Head of caudate nucleus (tissue), 42 donors: Measurements from ENCODE around the gene EIF1AD.

Source experiments
- DNase-seq, 42 donors: peaks; one replicate each; pipeline versions ENCODE4 v3.0.0 to v3.0.0-alpha.2; 2020 to 2021; ENCODE audit warnings: mixed read lengths in 7 of 42
- intact Hi-C: fragments of 100-400 bp; cut with DNase I; formaldehyde crosslinking; loops from one replicate; pipeline ENCODE4 v1.15.0; 2022

The EIF1AD gene

DNA sequence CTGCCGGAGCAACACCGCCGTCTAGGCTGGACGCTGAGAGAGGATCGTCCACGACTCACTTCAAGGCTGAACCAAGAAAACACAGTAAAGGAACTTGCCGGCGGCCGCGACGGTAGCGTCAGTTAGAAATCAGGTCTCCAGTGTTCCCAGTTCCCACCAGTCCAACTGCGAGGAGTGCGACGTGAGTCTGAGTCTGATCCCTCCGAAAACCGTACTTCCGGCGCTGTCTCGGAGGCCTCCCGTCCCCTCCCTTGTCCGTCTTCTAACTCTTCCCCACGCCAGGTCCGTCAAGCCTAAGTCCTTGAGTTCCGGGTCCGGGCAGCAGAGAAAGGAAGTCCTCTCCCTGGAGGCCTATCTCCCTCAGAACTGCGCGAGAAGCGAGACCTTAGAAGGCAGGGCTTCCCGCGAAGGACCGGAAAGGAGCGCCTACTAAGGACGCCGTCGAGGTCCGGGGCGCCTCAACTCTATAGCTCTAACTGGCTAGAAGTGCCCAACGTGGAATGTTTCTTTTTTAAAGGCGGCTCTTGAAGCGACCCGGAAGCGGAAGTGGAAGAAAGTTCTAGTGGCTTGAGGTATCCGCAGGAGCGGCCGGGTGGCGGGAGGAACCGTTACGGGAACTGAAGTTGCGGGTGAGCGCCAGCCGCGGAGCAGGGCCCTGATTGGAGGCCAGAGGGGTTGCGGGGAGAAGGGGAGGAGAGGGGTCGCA lies at the start of gene EIF1AD, which contains the start of gene BANF1:
Gene EIF1AD, minus strand, starts transcription at position 216 of the 706 bp plus-strand sequence. CDS start 1,768 bp downstream, outside the sequence.
Gene BANF1, plus strand, starts transcription at position 562 of the 706 bp plus-strand sequence. CDS start 748 bp downstream, outside the sequence.
- intact Hi-C loops = loop anchor here (1.0 kb wide), 2 partner anchors 41 to 50 kb away; partner anchors contain the start of genes SART1 and SF3B2
- peak; percentile 85 to 99 (median 96) for DNase-seq

DNA sequence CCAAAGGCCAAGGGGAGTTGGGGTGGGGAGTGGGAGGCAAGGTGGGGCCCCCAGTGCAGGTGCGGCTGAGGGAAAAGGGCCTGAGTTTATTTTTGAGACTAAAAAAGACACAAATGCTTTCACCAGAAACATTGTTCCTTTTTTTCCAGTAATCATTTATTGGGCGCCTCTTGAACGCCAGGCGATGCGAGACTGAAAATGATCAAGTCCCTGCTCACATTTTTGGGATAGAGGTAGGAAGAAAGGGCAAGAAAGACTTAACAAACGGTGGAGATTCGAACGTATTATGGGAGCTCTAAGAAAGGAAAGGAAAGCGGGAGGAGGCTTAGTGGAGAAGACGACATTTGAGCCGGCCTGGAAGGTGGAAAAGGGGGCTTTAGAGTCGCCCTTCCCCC lies 49.4 kb upstream of the EIF1AD start:
- intact Hi-C loops = no loop called here
- DNase-seq = no peak

DNA sequence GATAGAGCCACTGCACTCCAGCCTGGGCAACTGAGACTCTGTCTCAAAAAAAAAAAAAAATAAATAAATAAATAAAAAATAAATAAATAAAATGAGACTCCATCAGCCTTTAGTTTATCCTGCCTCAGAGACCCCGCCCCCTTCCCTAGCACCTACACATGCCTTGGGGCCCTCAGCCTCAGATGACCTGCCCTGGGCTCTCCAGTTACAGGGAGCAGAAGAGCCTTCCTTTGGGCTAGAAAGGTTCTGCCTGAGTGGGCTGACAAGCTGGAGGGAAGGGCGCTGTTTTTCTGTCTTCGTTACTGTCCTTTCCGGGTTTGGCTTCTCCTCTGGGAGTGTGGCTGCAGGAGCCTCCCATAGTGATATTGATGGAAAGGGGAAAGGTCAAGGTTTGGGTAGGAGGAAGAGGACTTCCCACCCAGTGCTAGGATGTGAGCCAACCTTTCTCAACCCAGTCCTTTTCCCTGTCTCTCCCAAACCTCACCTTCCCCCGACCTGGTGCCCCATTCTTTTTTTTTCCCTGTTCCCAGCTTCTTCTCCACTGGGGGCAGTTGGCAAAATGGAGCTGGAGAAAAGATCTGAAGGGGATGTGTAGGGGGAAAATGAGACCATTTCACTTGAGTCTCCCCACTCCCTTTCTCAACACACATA lies 48.7 kb upstream of the EIF1AD start:
- DNase-seq = no peak
- intact Hi-C loops = no loop called here

DNA sequence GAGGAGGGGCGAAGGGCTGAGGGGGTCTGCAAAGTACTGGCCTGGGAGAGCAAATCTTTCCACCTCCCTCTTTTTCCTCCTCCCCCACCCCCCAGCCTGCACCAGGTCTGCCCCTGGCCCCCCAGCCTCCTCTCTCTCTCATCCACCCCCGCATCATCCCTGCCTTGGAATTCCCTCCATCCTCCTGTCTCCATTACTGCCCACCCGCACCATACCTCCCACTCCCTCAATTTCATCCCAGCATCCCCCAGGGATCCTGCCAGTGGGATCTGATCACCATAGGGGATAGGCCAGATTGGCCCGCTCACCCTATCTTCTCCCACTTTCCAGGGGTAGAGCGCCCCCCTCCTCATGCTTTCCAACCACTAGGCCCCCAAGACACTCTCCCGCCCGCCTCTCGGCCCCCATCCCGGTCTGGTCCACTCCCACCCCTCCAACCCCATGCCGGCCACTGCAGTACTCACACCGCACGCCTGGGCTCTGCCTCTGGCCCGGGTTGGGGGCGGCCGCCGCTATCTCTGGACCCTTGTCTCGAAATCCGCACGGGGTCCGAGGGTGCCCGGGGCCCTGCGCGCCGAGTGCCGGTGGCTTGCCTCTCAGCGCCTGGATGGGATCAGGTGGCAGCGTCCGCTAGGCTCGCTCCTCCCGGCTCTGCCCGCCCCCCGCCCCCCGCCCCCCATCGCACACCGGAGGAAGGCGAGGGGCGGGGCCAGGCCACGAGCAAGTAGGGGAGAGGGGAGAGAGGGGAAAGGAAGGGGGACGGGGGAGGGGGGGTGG lies 46.8 kb upstream of the EIF1AD start, which contains the start of gene GAL3ST3:
Gene GAL3ST3, minus strand, starts transcription at position 615 of the 777 bp plus-strand sequence. CDS start 3,746 bp downstream, outside the sequence.
- peak in 21 of 42 donors; percentile 8 to 63 (median 43) for DNase-seq
- intact Hi-C loops = no loop called here

GRCh38 chr11:66047541-66048365 lies 45.8 kb upstream of the EIF1AD start:
- DNase-seq = peak in 3 of 42 donors; percentile 10 to 26 (median 18)
- intact Hi-C loops = no loop called here

DNA sequence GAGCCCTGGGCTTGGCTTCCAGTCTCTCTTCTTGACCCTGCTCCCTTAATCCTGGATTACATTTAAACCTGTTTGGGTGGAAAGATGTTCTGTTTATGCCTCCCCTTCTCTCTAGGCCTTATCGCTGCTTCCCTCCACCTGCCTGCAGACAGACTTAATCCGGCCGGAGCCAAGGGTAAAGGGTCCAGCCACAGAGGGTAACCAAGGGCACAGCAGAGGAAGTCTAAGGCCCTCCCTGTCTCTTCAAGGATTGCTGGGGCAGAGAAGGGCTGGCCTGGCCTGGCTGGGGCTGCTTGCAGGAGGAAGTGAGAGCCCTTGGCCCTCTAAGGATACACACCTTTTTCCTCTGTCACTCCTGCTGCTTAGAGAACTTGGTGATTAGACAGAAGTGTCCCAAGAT lies 44.9 kb upstream of the EIF1AD start:
- no peak for DNase-seq
- intact Hi-C loops = no loop called here

GRCh38 chr11:66045177-66045639 lies 43.3 kb upstream of the EIF1AD start:
- peak; percentile 57 to 94 (median 86) for DNase-seq
- intact Hi-C loops = no loop called here

DNA sequence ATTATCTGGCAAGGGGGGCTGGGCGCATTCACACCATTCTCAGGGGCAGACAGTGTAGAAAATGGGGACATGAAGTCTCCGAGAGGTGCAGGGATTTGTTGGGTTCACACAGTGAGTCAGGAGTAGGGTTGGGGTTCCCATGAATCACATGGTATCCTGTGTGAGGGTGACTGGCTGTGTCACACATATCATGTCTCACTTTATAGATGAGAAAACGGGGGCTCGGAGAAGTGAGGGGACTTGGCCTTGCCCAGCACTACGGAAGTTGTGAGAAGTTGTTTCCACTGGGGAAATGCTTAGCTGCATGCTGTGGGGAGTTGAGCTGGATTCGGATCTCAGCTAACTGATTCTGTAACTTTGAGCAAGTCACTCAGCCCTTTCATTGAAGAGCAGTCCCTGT lies 42.8 kb upstream of the EIF1AD start:
- DNase-seq = no peak
- intact Hi-C loops = no loop called here

DNA sequence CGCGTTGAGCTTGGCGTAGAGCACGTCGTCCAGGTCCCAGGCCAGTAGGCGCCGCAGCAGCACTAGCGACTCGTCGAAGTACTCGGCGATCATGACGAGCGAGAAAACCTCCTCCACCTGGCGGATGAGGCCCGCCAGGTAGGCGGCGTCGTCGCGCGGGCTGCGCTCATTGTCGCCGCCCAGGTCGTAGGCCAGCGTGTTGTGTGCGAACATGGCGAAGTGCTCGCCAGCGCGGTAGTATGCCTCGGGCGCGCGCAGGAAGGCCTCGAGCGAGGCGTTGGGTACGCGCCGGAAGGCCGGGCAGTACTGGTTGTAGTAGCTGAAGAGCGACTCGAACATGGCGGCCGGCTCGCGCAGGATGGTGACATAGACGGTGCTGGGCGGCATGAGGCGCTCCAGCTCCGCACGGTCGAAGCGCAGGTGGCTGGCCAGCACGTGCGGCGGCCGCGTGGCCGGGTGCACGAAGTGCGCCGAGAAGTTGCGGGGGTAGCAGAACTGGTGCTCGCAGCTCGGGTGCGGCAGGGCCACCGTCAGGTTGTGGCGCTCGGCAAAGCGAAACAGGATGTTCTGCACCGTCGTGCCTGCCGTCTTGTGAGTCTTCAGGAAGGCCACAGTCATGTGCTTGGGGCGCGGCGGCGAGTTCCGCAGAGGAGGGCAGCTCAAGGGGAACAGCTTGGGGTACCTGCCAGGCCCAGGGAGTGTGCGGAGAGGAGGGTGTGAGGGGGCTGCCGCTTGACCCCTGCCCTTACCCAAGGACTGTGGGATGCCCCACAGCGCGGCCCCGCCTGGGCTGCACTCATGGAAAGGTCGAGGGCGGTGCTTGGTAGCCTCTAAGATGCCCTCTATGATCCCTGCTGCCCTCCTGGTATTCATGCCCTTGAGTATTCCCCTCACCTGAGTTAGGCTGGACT lies 41.3 kb upstream of the EIF1AD start:
- intact Hi-C loops = no loop called here
- DNase-seq = no peak

DNA sequence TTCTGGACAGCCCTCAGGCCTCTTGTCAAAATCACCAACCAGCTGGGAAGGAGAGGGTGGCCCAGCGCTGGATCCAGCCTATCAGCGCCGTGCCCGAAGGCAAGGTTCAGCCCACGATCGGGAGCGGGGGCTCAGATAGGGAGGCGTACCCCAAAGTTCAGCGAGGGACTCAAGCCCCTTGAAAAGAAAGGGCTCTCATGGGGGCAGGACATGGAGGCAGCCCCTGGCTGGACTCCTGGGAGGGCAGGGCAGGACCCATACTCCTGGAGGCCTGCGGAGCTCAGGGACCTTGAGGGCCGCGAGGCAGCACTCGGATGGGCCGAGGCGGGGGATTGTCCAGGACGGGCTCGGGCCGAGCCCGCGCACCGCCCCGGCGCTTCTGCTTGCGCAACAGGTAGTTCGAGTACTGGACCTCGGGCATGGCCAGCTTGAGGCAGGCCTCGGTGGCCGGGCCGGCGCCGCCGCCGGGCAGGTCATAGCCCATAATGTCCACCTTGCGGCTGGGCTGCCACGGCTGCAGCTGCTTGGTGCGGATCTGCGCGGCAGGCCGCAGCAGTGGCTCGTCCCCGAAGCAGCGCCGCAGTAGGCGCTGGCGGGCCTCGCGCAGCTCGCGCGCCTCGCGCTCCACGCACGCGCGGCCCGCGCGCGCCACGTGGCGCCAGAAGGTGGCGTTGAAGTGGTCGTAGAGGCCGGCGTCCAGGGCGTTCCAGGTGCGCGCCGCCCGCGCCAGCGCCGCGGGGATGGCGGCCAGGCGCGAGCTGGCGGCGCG lies 40.5 kb upstream of the EIF1AD start:
- DNase-seq = no peak
- intact Hi-C loops = no loop called here

DNA sequence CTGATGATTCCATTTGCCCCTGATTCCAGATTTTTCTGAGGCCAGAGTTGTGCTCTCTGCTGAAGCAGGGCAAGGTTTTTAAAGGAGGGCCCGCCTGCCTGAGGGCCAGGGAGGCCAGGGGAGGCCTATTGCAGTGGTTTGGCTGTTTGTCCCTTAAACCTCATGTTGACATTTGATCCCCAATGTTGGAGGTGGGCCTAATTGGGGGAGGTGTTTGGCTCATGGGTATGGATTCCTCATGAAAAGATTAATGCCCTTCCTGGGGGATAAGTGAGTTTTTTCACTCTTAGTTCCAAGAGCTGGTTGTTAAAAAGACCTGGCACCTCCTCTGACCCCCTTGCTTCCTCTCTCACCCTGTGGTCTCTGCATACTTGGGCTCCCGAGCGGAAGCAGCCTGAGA lies 37.8 kb upstream of the EIF1AD start:
- intact Hi-C loops = no loop called here
- DNase-seq = no peak

DNA sequence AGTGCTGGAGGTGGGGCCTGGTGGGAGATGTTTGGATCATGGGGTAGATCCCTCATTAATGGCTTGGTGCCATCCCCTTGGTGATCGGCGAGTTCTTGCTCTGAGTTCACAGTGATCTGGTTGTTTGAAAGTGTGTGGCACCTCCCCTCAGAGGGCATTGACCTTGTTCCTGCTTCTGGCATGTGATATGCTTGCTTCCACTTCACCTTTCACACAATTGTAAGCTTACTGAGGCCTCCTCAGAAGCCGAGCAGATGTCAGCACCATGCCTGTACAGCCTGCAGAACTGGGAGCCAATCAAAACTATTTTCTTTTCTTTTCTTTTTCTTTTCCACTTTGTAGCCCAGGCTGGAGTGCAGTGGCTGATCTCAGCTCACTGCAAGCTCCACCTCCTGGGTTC lies 35.4 kb upstream of the EIF1AD start:
- DNase-seq = no peak
- intact Hi-C loops = no loop called here

GRCh38 chr11:66036334-66036710 lies 34.4 kb upstream of the EIF1AD start:
- intact Hi-C loops = no loop called here
- no peak for DNase-seq

DNA sequence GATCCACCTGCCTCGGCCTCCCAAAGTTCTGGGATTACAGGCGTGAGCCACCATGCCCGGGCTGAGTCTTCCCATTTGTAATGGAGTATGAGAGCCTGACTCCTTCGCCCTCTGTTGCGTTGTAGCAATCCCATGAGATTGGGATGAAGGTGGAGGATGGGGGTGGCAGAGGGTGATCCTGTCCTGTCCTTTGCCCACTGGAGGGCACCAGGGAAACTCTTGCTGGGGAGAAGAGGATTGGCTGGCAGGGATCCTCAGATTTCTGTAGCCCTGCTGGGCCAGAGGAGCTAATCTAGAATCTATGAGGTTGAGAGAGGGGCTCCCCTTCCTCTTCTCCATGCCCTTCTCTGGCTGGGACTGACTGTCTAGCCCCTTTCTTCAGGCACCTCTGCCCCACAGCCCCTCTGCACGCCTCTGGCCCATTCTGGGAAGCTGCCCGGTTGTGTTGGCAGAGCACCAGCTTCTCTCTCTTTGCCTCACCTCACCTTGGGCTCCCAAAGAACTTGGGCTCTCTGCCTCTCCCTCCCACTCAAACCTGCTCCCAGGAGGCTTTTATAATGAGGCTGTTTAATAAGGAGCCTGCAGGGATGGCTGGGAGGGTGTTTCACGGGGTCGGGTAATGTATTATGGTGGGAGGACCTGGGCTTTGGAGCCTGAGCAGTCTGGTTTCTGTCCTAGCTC lies 33.8 kb upstream of the EIF1AD start:
- peak in 9 of 42 donors; percentile 8 to 64 (median 30) for DNase-seq
- intact Hi-C loops = no loop called here

DNA sequence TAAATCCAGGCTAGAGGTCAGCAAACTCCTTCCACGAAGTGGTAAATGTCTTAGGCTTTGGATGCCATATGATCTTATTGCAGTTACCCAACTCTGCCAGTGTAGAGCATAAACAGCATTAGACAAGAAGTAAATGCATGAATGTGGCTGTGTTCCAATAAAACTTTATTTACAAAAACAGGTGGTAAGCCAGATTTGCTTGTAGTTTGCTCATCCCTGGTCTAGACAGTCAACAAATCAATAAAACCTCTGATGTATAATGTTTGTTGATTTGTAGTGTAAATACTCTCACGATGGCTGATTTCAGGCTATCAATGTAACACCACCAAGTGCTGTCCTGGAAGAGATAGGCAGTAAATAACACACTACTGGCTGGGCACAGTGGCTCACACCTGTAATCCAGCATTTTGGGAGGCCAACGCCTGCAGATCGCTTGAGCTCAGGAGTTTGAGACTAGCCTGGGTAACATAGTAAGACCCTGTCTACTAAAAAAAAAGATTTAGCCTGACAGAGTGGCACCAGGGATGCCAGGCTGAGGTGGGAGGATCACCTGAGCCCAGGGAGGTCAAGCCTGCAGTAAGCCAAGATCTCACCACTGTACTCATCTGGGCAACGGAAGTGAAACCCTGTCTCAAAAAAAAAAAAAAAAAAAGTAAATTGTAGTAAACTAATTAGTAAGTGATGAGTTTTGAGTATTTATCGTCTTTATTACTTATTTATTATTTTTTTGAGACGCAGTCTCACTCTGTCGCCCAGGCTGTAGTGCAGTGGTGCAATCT lies 31.2 kb upstream of the EIF1AD start:
- DNase-seq = no peak
- intact Hi-C loops = no loop called here
